ENCODE data around the gene FOXRED1. TPM values are rescaled to one million over a fixed set of nuclear protein-coding genes. Genes with fewer than 3 reads are reported as not detected.

The FOXRED1 gene
- total and polyA plus RNA-seq, 2 of the 13 experiments (the other 11 are each of a cell fraction or from before 2014, with no cell fraction given): 29.6 to 42.9 TPM

DNA sequence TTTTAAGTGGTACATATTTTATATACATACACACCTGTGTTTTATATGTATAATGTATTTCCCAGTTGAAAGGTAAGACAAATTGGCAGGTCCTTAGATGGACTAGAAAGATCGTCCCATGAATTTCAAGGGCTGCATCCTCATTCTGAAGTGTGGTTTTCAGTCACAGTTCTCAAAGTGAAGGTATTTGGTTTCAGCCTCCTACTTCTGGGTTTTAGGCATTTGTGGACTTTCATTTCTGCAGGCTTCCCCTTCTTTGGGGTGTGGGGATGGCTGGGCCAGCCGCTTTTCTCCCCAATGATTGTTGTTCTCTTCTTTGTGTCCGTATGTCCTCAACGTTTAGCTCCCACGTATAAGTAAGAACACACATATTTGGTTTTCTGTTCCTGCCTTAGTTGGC lies 44.9 kb downstream of the FOXRED1 start:
- in situ Hi-C loops (cut with HindIII; ENCODE audit: extremely low pct_ligation_motif_present, low pct_unique_long_range_greater_than_20kb): no loop called here
- Histone ChIP-seq H4K20me1 (ENCODE audit: insufficient read depth, low read length) (no peaks in the 10 kb centered on the region), H2AFZ (ENCODE audit: low read length) (no peak overlapping the region), H3K4me2 (ENCODE audit: low read depth, low read length) (no peak overlapping the region), H3K9me3 (ENCODE audit: low read length) (no peaks in the 10 kb centered on the region), H3K4me1 (ENCODE audit: insufficient read depth, low read length) (no peaks in the 10 kb centered on the region), H3K27ac (ENCODE audit: extremely low read length, insufficient read depth, low read length) (no peak overlapping the region), H3K9ac (ENCODE audit: insufficient read depth, low read depth, low read length) (no peak overlapping the region), H3K4me3 (replicated peaks in 1 of 3; ENCODE audit: insufficient read depth in 1 of 3, low read depth in 2 of 3, low read length in 3 of 3) (no peak overlapping the region), H3K27me3 (ENCODE audit: control insufficient read depth in 1 of 2, insufficient read depth in 2 of 2, low read length in 2 of 2) (no peaks in the 10 kb centered on the region), H3K79me2 (ENCODE audit: insufficient read depth, low read length) (no peaks in the 10 kb centered on the region), H3K36me3 (replicated peaks in 1 of 2; ENCODE audit: control insufficient read depth in 1 of 2, insufficient read depth in 2 of 2, low read length in 2 of 2) (peaks cover 0 to 17% of the 10 kb centered on the region in 2 experiments; a peak in 2 of 5 replicates)
- no TSS peak for BruUV-seq (replicated peaks)
- DNase-seq (ENCODE audit: low spot score) (no peak), ATAC-seq (no peak), FAIRE-seq (no peak)
- POLR2A ChIA-PET: no interaction called here
- intact Hi-C loops (cut with micrococcal nuclease; ENCODE audit: unreplicated experiment): no loop called here
- CTCF ChIA-PET (ENCODE audit: low intra/inter-chr PET ratio, low total read pairs): no interaction called here
- 96% methylated on average over 5 of the region's 5 CpGs for WGBS (ENCODE audit: low lambda C conversion rate)
- no peak for TF ChIP-seq ZC3H4 (CRISPR knock-in tag; IDR thresholded peaks at IDR 0.05; ENCODE audit: borderline replicate concordance)

DNA sequence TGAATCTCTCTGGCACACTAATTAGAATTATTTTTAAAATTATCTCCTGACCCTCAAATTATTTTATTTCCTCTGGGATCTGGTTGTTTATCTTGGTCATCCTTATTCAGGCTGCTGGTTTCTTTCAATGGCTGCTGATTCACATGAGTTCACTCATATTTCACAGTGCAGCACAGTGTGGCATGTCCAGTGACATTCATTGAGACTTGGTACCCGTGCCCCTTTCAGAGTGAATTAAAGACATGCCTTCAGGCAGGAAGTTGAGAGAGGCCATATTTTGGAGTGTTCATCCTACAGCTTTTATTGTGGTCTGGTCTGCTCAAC lies 48.4 kb downstream of the FOXRED1 start:
- in situ Hi-C loops (cut with HindIII; ENCODE audit: extremely low pct_ligation_motif_present, low pct_unique_long_range_greater_than_20kb): no loop called here
- no peaks in the 10 kb centered on the region for H3K27me3 ChIP-seq (ENCODE audit: control insufficient read depth in 1 of 2, insufficient read depth in 2 of 2, low read length in 2 of 2)
- H3K4me2 ChIP-seq (ENCODE audit: low read depth, low read length): no peak overlapping the region
- H3K36me3 ChIP-seq (replicated peaks in 1 of 2; ENCODE audit: control insufficient read depth in 1 of 2, insufficient read depth in 2 of 2, low read length in 2 of 2): no peaks in the 10 kb centered on the region
- no peaks in the 10 kb centered on the region for H3K79me2 ChIP-seq (ENCODE audit: insufficient read depth, low read length)
- H4K20me1 ChIP-seq (ENCODE audit: insufficient read depth, low read length): no peaks in the 10 kb centered on the region
- no peaks in the 10 kb centered on the region for H3K9me3 ChIP-seq (ENCODE audit: low read length)
- ChIA-PET CTCF (ENCODE audit: low intra/inter-chr PET ratio, low total read pairs) (no interaction called here), POLR2A (no interaction called here)
- no peak overlapping the region for H3K27ac ChIP-seq (ENCODE audit: extremely low read length, insufficient read depth, low read length)
- no peak overlapping the region for H3K4me3 ChIP-seq (replicated peaks in 1 of 3; ENCODE audit: insufficient read depth in 1 of 3, low read depth in 2 of 3, low read length in 3 of 3)
- ATAC-seq (no peak), FAIRE-seq (no peak), DNase-seq (ENCODE audit: low spot score) (no peak)
- no peaks in the 10 kb centered on the region for H3K4me1 ChIP-seq (ENCODE audit: insufficient read depth, low read length)
- no TSS peak for BruUV-seq (replicated peaks)
- H3K9ac ChIP-seq (ENCODE audit: insufficient read depth, low read depth, low read length): no peak overlapping the region
- intact Hi-C loops (cut with micrococcal nuclease; ENCODE audit: unreplicated experiment): no loop called here
- no peak overlapping the region for H2AFZ ChIP-seq (ENCODE audit: low read length)
- TF ChIP-seq, protein P1, sequence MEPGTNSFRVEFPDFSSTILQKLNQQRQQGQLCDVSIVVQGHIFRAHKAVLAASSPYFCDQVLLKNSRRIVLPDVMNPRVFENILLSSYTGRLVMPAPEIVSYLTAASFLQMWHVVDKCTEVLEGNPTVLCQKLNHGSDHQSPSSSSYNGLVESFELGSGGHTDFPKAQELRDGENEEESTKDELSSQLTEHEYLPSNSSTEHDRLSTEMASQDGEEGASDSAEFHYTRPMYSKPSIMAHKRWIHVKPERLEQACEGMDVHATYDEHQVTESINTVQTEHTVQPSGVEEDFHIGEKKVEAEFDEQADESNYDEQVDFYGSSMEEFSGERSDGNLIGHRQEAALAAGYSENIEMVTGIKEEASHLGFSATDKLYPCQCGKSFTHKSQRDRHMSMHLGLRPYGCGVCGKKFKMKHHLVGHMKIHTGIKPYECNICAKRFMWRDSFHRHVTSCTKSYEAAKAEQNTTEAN (CRISPR knock-in tag; conservative IDR thresholded peaks at IDR 0.05): no peak
- no peak for TF ChIP-seq ZNF737 (CRISPR knock-in tag; IDR thresholded peaks at IDR 0.05; ENCODE audit: borderline replicate concordance)
- no peak for TF ChIP-seq STAT5B (CRISPR knock-in tag; IDR thresholded peaks at IDR 0.05)
- TF ChIP-seq NR2F6 (IDR thresholded peaks at IDR 0.05): no peak
- no peak for TF ChIP-seq NR2F6 (CRISPR knock-in tag; IDR thresholded peaks at IDR 0.05)
- TF ChIP-seq, protein P2, sequence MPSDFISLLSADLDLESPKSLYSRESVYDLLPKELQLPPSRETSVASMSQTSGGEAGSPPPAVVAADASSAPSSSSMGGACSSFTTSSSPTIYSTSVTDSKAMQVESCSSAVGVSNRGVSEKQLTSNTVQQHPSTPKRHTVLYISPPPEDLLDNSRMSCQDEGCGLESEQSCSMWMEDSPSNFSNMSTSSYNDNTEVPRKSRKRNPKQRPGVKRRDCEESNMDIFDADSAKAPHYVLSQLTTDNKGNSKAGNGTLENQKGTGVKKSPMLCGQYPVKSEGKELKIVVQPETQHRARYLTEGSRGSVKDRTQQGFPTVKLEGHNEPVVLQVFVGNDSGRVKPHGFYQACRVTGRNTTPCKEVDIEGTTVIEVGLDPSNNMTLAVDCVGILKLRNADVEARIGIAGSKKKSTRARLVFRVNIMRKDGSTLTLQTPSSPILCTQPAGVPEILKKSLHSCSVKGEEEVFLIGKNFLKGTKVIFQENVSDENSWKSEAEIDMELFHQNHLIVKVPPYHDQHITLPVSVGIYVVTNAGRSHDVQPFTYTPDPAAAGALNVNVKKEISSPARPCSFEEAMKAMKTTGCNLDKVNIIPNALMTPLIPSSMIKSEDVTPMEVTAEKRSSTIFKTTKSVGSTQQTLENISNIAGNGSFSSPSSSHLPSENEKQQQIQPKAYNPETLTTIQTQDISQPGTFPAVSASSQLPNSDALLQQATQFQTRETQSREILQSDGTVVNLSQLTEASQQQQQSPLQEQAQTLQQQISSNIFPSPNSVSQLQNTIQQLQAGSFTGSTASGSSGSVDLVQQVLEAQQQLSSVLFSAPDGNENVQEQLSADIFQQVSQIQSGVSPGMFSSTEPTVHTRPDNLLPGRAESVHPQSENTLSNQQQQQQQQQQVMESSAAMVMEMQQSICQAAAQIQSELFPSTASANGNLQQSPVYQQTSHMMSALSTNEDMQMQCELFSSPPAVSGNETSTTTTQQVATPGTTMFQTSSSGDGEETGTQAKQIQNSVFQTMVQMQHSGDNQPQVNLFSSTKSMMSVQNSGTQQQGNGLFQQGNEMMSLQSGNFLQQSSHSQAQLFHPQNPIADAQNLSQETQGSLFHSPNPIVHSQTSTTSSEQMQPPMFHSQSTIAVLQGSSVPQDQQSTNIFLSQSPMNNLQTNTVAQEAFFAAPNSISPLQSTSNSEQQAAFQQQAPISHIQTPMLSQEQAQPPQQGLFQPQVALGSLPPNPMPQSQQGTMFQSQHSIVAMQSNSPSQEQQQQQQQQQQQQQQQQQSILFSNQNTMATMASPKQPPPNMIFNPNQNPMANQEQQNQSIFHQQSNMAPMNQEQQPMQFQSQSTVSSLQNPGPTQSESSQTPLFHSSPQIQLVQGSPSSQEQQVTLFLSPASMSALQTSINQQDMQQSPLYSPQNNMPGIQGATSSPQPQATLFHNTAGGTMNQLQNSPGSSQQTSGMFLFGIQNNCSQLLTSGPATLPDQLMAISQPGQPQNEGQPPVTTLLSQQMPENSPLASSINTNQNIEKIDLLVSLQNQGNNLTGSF (CRISPR knock-in tag; IDR thresholded peaks at IDR 0.05): no peak
- no peak for TF ChIP-seq SOX5 (CRISPR knock-in tag; IDR thresholded peaks at IDR 0.05; ENCODE audit: borderline replicate concordance)
- WGBS (ENCODE audit: low lambda C conversion rate): 88% methylated on average over 1 of the region's 1 CpG

Data from HepG2 (cell line).